Vagina (tissue), 2 donors: Measurements from ENCODE around the gene QKI. TPM values are rescaled to one million over a fixed set of nuclear protein-coding genes. Genes with fewer than 3 reads are reported as not detected.
"Not testable (repeated sequence)": the region's sequence is repeated elsewhere in the genome, so short reads cannot be mapped to it uniquely, and the experiment has no call there.

Experiments used
- DNase-seq, 2 donors: peaks; one replicate each; pipeline ENCODE4 v3.0.0-alpha.2; 2017; ENCODE audit errors: extremely low spot score in 2 of 2
- H3K27ac ChIP-seq: fragments of 200-600 bp; sonication (generic); one replicate; pipeline ENCODE4 v1.5.1; 2019
- H3K27me3 ChIP-seq: fragments of 200-600 bp; sonication (generic); one replicate; pipeline ENCODE4 v1.5.1; 2019
- H3K36me3 ChIP-seq, 2 donors: fragments of 200-600 bp; sonication (generic); one replicate each; pipeline ENCODE4 v1.5.1; 2017 to 2019
- H3K4me1 ChIP-seq: fragments of 200-600 bp; sonication (generic); one replicate; pipeline ENCODE4 v1.5.1; 2019
- H3K4me3 ChIP-seq, 2 donors: fragments of 200-600 bp; sonication (generic); 1 replicate in 1 of 2; 2 replicates in 1 of 2; pipeline ENCODE4 v1.5.1; 2016 to 2019
- H3K9me3 ChIP-seq: fragments of 200-600 bp; sonication (generic); one replicate; pipeline ENCODE4 v1.5.1; 2019
- CTCF ChIP-seq, 3 experiments: fragments of 450-650 bp in 2 of 3; fragments of 200-600 bp in 1 of 3; sonication (generic) in 1 of 3; IDR thresholded peaks; one replicate each; pipeline ENCODE4 v1.5.1; 2017 to 2019; ENCODE audit warnings: antibody characterized with exemption in 3 of 3, mild to moderate bottlenecking in 2 of 3, moderate library complexity in 2 of 3
- POLR2A ChIP-seq, 2 donors: fragments of 450-650 bp; IDR thresholded peaks; one replicate each; pipeline ENCODE4 v1.6.1; 2017; ENCODE audit warnings: antibody characterized with exemption in 2 of 2, mild to moderate bottlenecking in 2 of 2, moderate library complexity in 2 of 2
- POLR2AphosphoS5 ChIP-seq, 2 donors: sonication (generic); formaldehyde crosslinking; IDR thresholded peaks; one replicate each; pipeline ENCODE4 v1.9.0; 2017; ENCODE audit warnings: antibody characterized with exemption in 2 of 2, mild to moderate bottlenecking in 2 of 2, low read depth in 1 of 2; ENCODE audit not compliant: insufficient read depth in 1 of 2
- intact Hi-C: fragments of 100-400 bp; cut with DNase I; formaldehyde crosslinking; loops from one replicate; pipeline ENCODE4 v1.15.1; 2023
- total RNA-seq: library from RNA; depleted of rRNA; stranded (reverse); fragments of >200 nt; gene quantifications from one replicate; pipeline ENCODE4 v1.2.3, GENCODE V29; 2016

Gene QKI
- total RNA-seq, 1 donor from 2014 or later: 142 TPM

GRCh38 chr6:163427498-163428254 is 13.2 kb downstream of the QKI start:
- no peak for TF ChIP-seq POLR2A (IDR thresholded peaks at IDR 0.05)
- TF ChIP-seq CTCF (IDR thresholded peaks at IDR 0.05): peak in 2 of 3 experiments; percentile 38 to 50
- no peaks in the 10 kb centered on the region for H3K9me3 ChIP-seq
- no peaks in the 10 kb centered on the region for H3K27me3 ChIP-seq
- no peak overlapping the region for H3K27ac ChIP-seq
- intact Hi-C loops: no loop called here
- H3K4me1 ChIP-seq: peaks cover 91% of the 10 kb centered on the region
- DNase-seq: no peak
- no peak overlapping the region for H3K4me3 ChIP-seq
- no peaks in the 10 kb centered on the region for H3K36me3 ChIP-seq

GRCh38 chr6:163428373-163428772 is 13.9 kb downstream of the QKI start:
- TF ChIP-seq CTCF (IDR thresholded peaks at IDR 0.05): no peak
- no peak for TF ChIP-seq POLR2A (IDR thresholded peaks at IDR 0.05)
- no peak for TF ChIP-seq POLR2AphosphoS5 (IDR thresholded peaks at IDR 0.05; ENCODE audit: insufficient read depth in 1 of 2, low read depth in 1 of 2)
- H3K4me1 ChIP-seq: peaks cover 84% of the 10 kb centered on the region
- DNase-seq: no peak
- no peak overlapping the region for H3K4me3 ChIP-seq
- H3K27me3 ChIP-seq: no peaks in the 10 kb centered on the region
- intact Hi-C loops: no loop called here
- H3K36me3 ChIP-seq: no peaks in the 10 kb centered on the region
- H3K9me3 ChIP-seq: no peaks in the 10 kb centered on the region
- H3K27ac ChIP-seq: no peak overlapping the region

GRCh38 chr6:163429858-163430448 is 15.4 kb downstream of the QKI start:
- Histone ChIP-seq H3K4me3 (no peak overlapping the region), H3K27ac (no peak overlapping the region), H3K4me1 (peaks cover 68% of the 10 kb centered on the region), H3K9me3 (no peaks in the 10 kb centered on the region), H3K36me3 (no peaks in the 10 kb centered on the region), H3K27me3 (no peaks in the 10 kb centered on the region)
- TF ChIP-seq CTCF (IDR thresholded peaks at IDR 0.05) (no peak), POLR2A (IDR thresholded peaks at IDR 0.05) (no peak), POLR2AphosphoS5 (IDR thresholded peaks at IDR 0.05; ENCODE audit: insufficient read depth in 1 of 2, low read depth in 1 of 2) (no peak)
- DNase-seq: no peak
- intact Hi-C loops: no loop called here

- DNase-seq: no peak
- Histone ChIP-seq H3K4me3 (no peak overlapping the region), H3K36me3 (no peaks in the 10 kb centered on the region), H3K9me3 (no peaks in the 10 kb centered on the region), H3K27me3 (no peaks in the 10 kb centered on the region), H3K4me1 (peaks cover 55% of the 10 kb centered on the region), H3K27ac (no peak overlapping the region)
- TF ChIP-seq POLR2A (IDR thresholded peaks at IDR 0.05) (no peak), CTCF (IDR thresholded peaks at IDR 0.05) (no peak), POLR2AphosphoS5 (IDR thresholded peaks at IDR 0.05; ENCODE audit: insufficient read depth in 1 of 2, low read depth in 1 of 2) (no peak)
- intact Hi-C loops: no loop called here
These were observed 17.8 kb downstream of the QKI start for GRCh38 chr6:163432300-163432699.

GRCh38 chr6:163433486-163433885 is 19.0 kb downstream of the QKI start:
- H3K27ac ChIP-seq, intact Hi-C loops, H3K9me3 ChIP-seq, H3K36me3 ChIP-seq, H3K4me3 ChIP-seq, H3K27me3 ChIP-seq, DNase-seq: not testable (repeated sequence)
- peaks cover 55% of the 10 kb centered on the region for H3K4me1 ChIP-seq
